ENCODE data around the gene EEFSEC. TPM values are rescaled to one million over a fixed set of nuclear protein-coding genes. Genes with fewer than 3 reads are reported as not detected.

The EEFSEC gene
- total RNA-seq, 1 donor from 2014 or later, result 12.6 TPM

GRCh38 chr3:128457937-128458336 is 304.7 kb downstream of the EEFSEC start:
- TF ChIP-seq, protein P1, sequence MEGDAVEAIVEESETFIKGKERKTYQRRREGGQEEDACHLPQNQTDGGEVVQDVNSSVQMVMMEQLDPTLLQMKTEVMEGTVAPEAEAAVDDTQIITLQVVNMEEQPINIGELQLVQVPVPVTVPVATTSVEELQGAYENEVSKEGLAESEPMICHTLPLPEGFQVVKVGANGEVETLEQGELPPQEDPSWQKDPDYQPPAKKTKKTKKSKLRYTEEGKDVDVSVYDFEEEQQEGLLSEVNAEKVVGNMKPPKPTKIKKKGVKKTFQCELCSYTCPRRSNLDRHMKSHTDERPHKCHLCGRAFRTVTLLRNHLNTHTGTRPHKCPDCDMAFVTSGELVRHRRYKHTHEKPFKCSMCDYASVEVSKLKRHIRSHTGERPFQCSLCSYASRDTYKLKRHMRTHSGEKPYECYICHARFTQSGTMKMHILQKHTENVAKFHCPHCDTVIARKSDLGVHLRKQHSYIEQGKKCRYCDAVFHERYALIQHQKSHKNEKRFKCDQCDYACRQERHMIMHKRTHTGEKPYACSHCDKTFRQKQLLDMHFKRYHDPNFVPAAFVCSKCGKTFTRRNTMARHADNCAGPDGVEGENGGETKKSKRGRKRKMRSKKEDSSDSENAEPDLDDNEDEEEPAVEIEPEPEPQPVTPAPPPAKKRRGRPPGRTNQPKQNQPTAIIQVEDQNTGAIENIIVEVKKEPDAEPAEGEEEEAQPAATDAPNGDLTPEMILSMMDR (IDR thresholded peaks at IDR 0.05; ENCODE audit: insufficient read depth, low read length, poor library complexity, severe bottlenecking), result no peak
- H3K27me3 ChIP-seq (ENCODE audit: control insufficient read depth, insufficient read depth, low read length), result peaks cover 36% of the 10 kb centered on the region

More at GRCh38 chr3:128457937-128458336, 304.7 kb downstream of the EEFSEC start:
- no peak for DNase-seq (ENCODE audit: low read depth)
- Histone ChIP-seq H3K36me3 (ENCODE audit: control insufficient read depth, insufficient read depth, low read length) (no peaks in the 10 kb centered on the region), H3K4me3 (ENCODE audit: low read depth, low read length) (no peak overlapping the region)

Other genes with a start within 250 kb of the EEFSEC start
- gene KBTBD12, start 238.2 kb upstream of the EEFSEC start, total RNA-seq, result 0.08 and 0.41 TPM in 2 replicates
- gene SEC61A1, start 101.0 kb upstream of the EEFSEC start, total RNA-seq, result 350 and 383 TPM in 2 replicates
- gene RUVBL1, start 29.7 kb upstream of the EEFSEC start, total RNA-seq, result 68.4 and 68.7 TPM in 2 replicates